Fibroblast of gingiva (primary cell): ENCODE measurements around the gene HYCC1.
A peak's percentile ranks its signal among the peaks of the same experiment; 100 is the strongest.

ENCODE experiments used
- DNase-seq: peaks from one replicate; pipeline ENCODE4 v3.0.0-alpha.2; 2011; ENCODE audit warnings: low read depth

Gene HYCC1

DNA sequence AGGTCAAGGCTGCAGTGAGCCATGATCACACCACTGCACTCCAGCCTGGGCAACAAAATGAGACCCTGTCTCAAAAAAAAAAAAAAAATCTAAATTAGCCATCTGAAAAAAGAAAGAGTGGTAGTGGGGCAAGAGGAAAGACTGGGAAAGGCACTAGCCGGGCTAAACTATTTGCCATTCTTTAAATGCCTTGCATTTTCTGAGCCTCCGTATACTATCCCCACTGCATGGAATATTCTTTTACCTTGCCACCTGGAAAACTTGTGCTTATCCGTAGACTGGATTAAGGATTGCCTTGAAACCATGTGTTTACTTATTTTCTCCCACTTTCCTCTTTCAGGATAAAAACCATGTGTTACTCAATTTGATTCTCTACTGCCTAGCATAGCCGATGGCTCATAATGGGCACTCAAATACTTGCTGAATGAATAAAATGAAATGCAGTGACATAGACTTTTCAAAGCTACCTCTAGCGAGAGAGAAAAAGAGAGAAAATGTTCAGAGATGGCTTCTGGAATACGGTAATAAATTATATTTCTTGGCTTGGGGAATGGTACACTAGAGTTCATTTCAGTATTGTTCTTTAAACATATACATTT, 30.6 kb downstream of the HYCC1 start:
- no peak for DNase-seq

DNA sequence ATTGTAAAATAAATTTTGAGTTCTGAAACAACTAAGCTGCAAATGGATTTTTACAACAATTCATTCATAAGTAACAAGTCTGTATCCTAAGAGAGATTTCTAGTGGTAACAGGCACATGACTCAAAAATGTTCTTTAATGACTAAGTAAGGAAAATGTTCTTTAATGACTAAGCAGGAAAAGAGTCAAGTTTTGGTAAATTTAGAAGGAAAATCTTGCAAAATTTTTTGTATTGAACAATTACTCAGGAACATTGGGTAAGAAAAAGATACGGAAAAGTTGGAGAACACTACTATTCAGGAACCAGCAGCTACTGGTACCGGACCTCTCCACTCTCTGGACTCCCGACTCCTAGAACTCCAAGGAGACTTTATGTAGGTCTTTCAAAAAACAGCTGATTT, 33.5 kb downstream of the HYCC1 start:
- DNase-seq = peak; percentile 83

DNA sequence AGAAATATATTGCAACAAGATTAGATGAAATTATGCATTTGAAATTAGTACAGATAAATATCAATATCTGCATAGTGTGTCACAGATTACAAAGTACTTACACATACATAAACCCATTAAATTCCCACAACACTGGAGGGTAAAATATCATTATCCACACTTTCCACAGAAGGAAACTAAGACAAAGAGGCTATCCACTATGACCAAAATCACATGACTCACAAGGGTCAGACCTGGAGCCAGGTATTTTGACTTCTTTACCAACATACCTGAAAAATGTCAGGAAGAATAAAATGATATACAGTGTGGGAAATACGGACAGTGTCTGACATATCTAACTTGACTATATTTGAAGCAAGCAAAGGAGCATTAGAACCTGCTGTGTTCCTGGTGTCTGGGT, 34.1 kb downstream of the HYCC1 start:
- no peak for DNase-seq

DNA sequence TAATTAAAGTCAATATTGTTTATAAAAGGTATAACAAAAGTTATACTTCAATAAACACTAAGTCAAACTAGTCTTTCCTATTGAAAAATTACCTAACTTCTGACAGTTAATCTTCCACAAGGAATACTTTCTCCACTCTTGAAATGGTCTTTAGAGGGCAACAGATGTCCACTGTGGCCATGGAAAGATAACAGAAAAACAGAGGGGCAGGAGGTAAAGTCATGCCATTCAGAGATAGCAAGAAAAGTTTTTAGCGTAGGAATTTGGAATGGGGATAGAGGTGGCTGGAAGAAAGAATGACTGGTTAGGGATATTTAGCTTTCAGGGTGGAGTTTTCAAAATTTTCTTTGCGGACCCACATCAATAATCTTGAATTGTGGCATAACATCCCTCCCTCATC, 34.7 kb downstream of the HYCC1 start:
- DNase-seq = no peak

DNA sequence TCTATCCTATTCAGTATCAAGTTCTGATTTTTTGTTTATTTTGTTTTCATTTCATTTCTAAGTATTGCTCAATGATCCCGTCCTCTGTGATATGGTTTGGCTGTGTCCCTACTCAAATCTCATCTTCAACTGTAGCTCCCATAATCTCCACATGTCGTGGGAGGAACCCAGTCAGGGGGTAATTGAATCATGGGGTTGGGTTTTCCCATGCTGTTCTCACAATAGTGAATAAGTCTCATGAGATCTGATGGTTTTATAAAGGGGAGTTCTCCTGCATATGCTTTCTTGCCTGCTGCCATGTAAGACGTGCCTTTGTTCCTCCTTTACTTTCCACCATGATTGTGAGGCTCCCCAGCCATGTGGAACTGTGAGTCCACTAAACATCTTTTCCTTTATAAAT, 39.3 kb downstream of the HYCC1 start:
- peak; percentile 32 for DNase-seq

DNA sequence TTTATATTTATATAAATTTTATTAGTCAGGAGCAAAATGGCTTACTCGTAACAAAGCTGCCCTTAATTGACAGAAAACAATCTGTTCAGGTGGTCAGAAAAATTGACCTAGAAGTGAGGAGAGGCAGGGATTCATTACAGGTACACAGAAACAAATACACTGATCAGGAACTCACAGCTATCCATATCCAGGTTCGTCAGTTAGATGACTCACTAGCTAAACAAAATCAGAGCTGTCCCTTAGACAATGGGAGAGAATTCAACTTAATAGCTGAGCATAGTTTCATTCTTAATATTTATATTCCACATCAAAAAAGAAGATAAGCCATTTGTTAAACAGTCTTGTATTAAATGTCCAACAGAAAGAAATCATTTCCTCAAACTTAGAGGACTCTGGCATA, 41.7 kb downstream of the HYCC1 start:
- no peak for DNase-seq

DNA sequence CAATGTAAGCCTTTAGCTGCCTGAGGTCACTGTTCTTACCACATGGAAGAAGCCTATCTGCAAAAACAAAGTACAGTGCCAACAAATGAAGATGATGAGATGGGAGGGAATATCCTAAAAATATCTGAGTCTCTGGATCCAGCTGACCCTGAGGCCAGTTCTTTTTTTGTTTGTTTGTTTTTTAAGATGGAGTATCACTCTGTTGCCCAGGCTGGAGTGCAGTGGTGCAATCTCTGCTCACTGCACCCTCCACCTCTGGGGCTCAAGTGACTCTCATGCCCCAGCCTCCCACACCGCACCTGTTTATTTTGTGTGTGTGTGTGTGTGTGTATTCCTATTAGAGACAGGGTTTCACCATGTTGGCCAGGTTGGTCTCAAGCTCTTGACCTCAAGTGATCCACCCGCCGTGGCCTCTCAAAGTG, 44.9 kb downstream of the HYCC1 start:
- DNase-seq = peak; percentile 21
